Measurements from ENCODE around the gene MECP2. TPM values are rescaled to one million over a fixed set of nuclear protein-coding genes. Genes with fewer than 3 reads are reported as not detected.
A peak's percentile ranks its signal among the peaks of the same experiment; 100 is the strongest.

The MECP2 gene
- total RNA-seq, 1 experiment from 2014 or later = 47.3 TPM

DNA sequence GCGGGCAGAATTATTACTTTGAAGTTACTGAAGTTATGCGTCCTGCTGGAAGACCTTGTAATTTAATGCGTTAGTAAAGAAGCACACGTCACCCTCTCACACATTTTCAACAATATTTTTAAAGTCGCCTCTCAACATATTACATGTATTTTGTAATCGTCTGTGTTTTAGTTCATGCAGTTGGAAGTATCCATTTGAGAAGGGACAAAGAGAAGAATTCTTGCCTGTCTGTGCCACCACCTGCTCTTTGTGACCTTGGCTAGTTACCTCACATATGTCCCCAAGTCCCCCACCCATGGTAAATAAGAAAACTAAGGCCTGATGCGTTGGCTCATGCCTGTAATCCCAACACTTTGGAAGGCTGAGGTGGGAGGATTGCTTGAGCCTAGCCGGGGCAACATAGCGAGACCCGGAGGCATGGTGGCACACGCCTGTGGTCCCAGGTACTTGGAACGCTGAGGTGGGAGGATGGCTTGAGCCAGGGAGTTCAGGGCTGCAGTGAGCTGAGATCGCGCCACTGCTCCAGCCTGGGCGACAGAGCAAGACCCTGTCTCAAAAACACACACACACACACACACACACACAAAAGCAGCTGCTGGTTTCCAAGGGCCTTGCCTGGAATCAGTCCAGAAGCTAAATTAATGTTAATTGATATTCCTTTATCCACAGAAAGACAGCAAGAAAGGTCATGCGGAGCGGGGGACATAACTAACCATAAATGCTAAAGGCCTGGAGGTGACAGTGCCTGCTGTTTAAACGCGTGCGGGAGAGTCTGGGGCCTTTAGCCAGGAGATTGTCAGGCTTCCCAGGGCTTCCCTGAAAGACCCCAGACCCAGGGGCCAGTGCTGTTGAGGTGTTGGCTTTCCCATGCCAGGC, 124.2 kb downstream of the MECP2 start:
- Histone ChIP-seq H3K9me3 (ENCODE audit: low read length) (no peaks in the 10 kb centered on the region), H3K4me1 (ENCODE audit: insufficient read depth, low read length) (peaks cover 18% of the 10 kb centered on the region), H2AFZ (ENCODE audit: low read length) (peak overlapping the region; percentile 54), H3K4me2 (ENCODE audit: low read length) (peak overlapping the region; percentile 96), H3F3A (ENCODE audit: low read length, unreplicated experiment) (peaks cover 6% of the 10 kb centered on the region), H3K79me2 (ENCODE audit: low read length) (peaks cover 50% of the 10 kb centered on the region), H3K9ac (ENCODE audit: low read length) (peak overlapping the region; percentile 100), H3K27me3 (ENCODE audit: low read length) (no peaks in the 10 kb centered on the region), H3K4me3 (ENCODE audit: low read length) (peak overlapping the region; percentile 85), H4K20me1 (ENCODE audit: low read length) (peaks cover 15% of the 10 kb centered on the region), H3K9me2 (replicated peaks; ENCODE audit: low read length) (no peaks in the 10 kb centered on the region), H3K36me3 (ENCODE audit: low read depth, low read length) (no peaks in the 10 kb centered on the region), H3K27ac (ENCODE audit: low read length) (peak overlapping the region; percentile 100)
- DNase-seq (no peak), ATAC-seq (no peak)
- ChIA-PET CTCF (no interaction called here), POLR2A (ENCODE audit: unreplicated experiment) (interaction anchor here (0.6 kb wide), 1 partner anchor 357 kb away, joined by 3 read pairs; no protein-coding TSS in a partner anchor)
- intact Hi-C loops (cut with micrococcal nuclease) = loop anchor here (10.0 kb wide), 1 partner anchor 401 kb away; the partner anchor contains the start of genes EMD and FLNA
- BruUV-seq (replicated peaks) = TSS peak; percentile 53
- TF ChIP-seq, protein P1, sequence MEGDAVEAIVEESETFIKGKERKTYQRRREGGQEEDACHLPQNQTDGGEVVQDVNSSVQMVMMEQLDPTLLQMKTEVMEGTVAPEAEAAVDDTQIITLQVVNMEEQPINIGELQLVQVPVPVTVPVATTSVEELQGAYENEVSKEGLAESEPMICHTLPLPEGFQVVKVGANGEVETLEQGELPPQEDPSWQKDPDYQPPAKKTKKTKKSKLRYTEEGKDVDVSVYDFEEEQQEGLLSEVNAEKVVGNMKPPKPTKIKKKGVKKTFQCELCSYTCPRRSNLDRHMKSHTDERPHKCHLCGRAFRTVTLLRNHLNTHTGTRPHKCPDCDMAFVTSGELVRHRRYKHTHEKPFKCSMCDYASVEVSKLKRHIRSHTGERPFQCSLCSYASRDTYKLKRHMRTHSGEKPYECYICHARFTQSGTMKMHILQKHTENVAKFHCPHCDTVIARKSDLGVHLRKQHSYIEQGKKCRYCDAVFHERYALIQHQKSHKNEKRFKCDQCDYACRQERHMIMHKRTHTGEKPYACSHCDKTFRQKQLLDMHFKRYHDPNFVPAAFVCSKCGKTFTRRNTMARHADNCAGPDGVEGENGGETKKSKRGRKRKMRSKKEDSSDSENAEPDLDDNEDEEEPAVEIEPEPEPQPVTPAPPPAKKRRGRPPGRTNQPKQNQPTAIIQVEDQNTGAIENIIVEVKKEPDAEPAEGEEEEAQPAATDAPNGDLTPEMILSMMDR (conservative IDR thresholded peaks at IDR 0.05; ENCODE audit: low read depth, low read length) = no peak

DNA sequence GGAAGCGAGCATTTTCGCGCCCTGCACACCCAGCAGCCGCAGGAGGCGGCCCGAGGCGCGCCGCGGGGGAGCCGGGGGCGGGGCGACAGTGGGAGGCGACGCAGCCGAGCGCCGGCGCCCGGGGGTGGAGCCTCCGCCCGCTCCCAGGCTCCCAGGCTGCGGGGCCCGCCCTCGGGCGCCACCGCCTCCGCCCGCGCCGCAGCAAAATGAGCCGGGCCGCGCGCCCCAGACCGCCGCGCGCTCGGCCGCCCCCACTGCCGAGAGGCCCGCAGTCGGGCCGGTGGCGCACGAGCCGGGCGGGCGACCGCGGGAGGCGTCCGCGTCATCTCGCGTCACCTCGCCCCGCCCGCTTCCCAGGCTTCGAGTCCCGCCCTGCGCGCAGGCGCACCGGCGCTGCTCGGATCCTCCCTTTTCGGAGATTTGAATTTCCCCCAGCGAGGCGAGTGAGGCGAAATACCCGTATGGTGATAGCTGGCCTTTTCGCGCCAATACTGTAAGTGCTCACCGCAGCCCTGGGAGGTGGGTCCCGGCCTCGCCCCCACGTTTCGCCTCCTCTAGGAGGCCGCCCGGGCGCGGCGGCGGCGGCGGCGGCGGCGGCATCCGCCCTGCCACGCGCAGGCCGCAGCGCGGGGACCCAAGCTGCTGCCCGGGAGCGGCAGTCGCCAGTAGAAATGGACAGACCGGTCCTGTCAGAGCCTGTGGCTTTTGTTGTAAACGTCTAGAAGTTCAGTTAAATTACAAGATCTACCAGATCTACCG, 125.0 kb downstream of the MECP2 start, which contains the start of gene TMEM187:
Gene TMEM187 (plus strand): TSS at position 387 of the 759 bp plus-strand sequence. CDS start 9,309 bp downstream, outside the sequence.
- H3K79me2 ChIP-seq (ENCODE audit: low read length) = peaks cover 58% of the 10 kb centered on the region
- ATAC-seq = peak; percentile 48
- H3K4me1 ChIP-seq (ENCODE audit: insufficient read depth, low read length) = peaks cover 26% of the 10 kb centered on the region
- peak within 1 kb of the TSS; percentile 96 for H3K4me2 ChIP-seq (ENCODE audit: low read length)
- peak within 1 kb of the TSS; percentile 71 for H2AFZ ChIP-seq (ENCODE audit: low read length)
- ChIA-PET POLR2A (ENCODE audit: unreplicated experiment) (interaction anchor here (0.6 kb wide), 1 partner anchor 358 kb away, joined by 3 read pairs; no protein-coding TSS in a partner anchor), CTCF (interaction anchor here (0.6 kb wide), 1 partner anchor 124 kb away, joined by 4 read pairs; no protein-coding TSS in a partner anchor)
- H3K9ac ChIP-seq (ENCODE audit: low read length) = peak within 1 kb of the TSS; percentile 100
- peaks cover 6% of the 10 kb centered on the region for H3F3A ChIP-seq (ENCODE audit: low read length, unreplicated experiment)
- H3K27ac ChIP-seq (ENCODE audit: low read length) = peak within 1 kb of the TSS; percentile 100
- H3K9me3 ChIP-seq (ENCODE audit: low read length) = no peaks in the 10 kb centered on the region
- intact Hi-C loops (cut with micrococcal nuclease) = loop anchor here (10.0 kb wide), 1 partner anchor 402 kb away; the partner anchor contains the start of genes EMD and FLNA
- BruUV-seq (replicated peaks) = no TSS peak
- H3K27me3 ChIP-seq (ENCODE audit: low read length) = no peaks in the 10 kb centered on the region
- H3K9me2 ChIP-seq (replicated peaks; ENCODE audit: low read length) = no peaks in the 10 kb centered on the region
- peaks cover 23% of the 10 kb centered on the region for H4K20me1 ChIP-seq (ENCODE audit: low read length)
- no peaks in the 10 kb centered on the region for H3K36me3 ChIP-seq (ENCODE audit: low read depth, low read length)
- peak within 1 kb of the TSS; percentile 99 for H3K4me3 ChIP-seq (ENCODE audit: low read length)
- DNase-seq = peak; percentile 91
- peak; percentile 68; the same call in 1 of the 2 replicates for TF ChIP-seq EZH2phosphoT487 (IDR thresholded peaks at IDR 0.05; ENCODE audit: borderline replicate concordance, low read length)
- TF ChIP-seq EZH2 (IDR thresholded peaks at IDR 0.05; ENCODE audit: low read length, unreplicated experiment) = no peak

Small RNA genes within 50 kb of the gene (microRNA-seq; reads per million reads assigned to microRNA genes)
- gene MIR3202-1 (ENCODE audit: unreplicated experiment) (not detected), gene MIR3202-2 (ENCODE audit: unreplicated experiment) (not detected), gene MIR718 (ENCODE audit: unreplicated experiment) (not detected)

Other genes with a start within 250 kb of the MECP2 start
- gene L1CAM, start 211.5 kb downstream of the MECP2 start, total RNA-seq (2014; rRNA removed) = 5.2 and 11.2 TPM in 2 replicates
- not detected in 2 replicates for gene AVPR2, start 193.0 kb downstream of the MECP2 start, total RNA-seq (2014; rRNA removed)
- 4.0 and 4.6 TPM in 2 replicates for gene ARHGAP4, start 171.5 kb downstream of the MECP2 start, total RNA-seq (2014; rRNA removed)
- gene NAA10, start 162.7 kb downstream of the MECP2 start, total RNA-seq (2014; rRNA removed) = 169 and 172 TPM in 2 replicates
- gene RENBP, start 153.1 kb downstream of the MECP2 start, total RNA-seq (2014; rRNA removed) = 3.7 TPM in 1 of 2 replicates, not detected in the other
- gene HCFC1, start 125.9 kb downstream of the MECP2 start, total RNA-seq (2014; rRNA removed) = 66.9 and 94.0 TPM in 2 replicates
- 10.6 and 12.4 TPM in 2 replicates for gene TMEM187, start 125.0 kb downstream of the MECP2 start, total RNA-seq (2014; rRNA removed)
- 366 and 427 TPM in 2 replicates for gene IRAK1, start 77.8 kb downstream of the MECP2 start, total RNA-seq (2014; rRNA removed)
- gene OPN1LW, start 46.5 kb upstream of the MECP2 start, total RNA-seq (2014; rRNA removed) = not detected in 2 replicates
- not detected in 2 replicates for gene OPN1MW, start 84.9 kb upstream of the MECP2 start, total RNA-seq (2014; rRNA removed)
- not detected in 2 replicates for gene OPN1MW2, start 122.0 kb upstream of the MECP2 start, total RNA-seq (2014; rRNA removed)
- gene OPN1MW3, start 159.9 kb upstream of the MECP2 start, total RNA-seq (2014; rRNA removed) = not detected in 2 replicates
- 0.11 TPM in 1 of 2 replicates, not detected in the other for gene TEX28, start 197.4 kb upstream of the MECP2 start, total RNA-seq (2014; rRNA removed)
- not detected in 2 replicates for gene TKTL1, start 198.1 kb upstream of the MECP2 start, total RNA-seq (2014; rRNA removed)

Data from PC-3 (cell line).